HG03565 (cell line): ENCODE results near the gene DCK.
"Not testable (repeated sequence)": the region's sequence is repeated elsewhere in the genome, so short reads cannot be mapped to it uniquely, and the experiment has no call there.

Experiments
- ATAC-seq: cut with Tn5 transposase; IDR thresholded peaks from one replicate; pipeline ENCODE4 v1.9.1; 2021; ENCODE audit warnings: mild to moderate bottlenecking, moderate library complexity; ENCODE audit not compliant: unreplicated experiment

DCK gene

GRCh38 chr4:71059573-71059972 is 66.1 kb downstream of the DCK start:
- not testable (repeated sequence) for ATAC-seq

- ATAC-seq, result no peak
Measured at GRCh38 chr4:71062436-71062835, 69.0 kb downstream of the DCK start.

- no peak for ATAC-seq
Measured at GRCh38 chr4:71063711-71064110, 70.3 kb downstream of the DCK start.

GRCh38 chr4:71064521-71064920 is 71.1 kb downstream of the DCK start:
- ATAC-seq, result no peak

GRCh38 chr4:71065991-71066510 is 72.6 kb downstream of the DCK start:
- ATAC-seq, result no peak

- no peak for ATAC-seq
Measured at GRCh38 chr4:71066737-71067716, 73.6 kb downstream of the DCK start.

GRCh38 chr4:71069063-71069462 is 75.6 kb downstream of the DCK start:
- no peak for ATAC-seq

GRCh38 chr4:71070015-71070414 is 76.6 kb downstream of the DCK start:
- ATAC-seq, result no peak

GRCh38 chr4:71074452-71075299 is 81.2 kb downstream of the DCK start:
- no peak for ATAC-seq
